ENCODE data around the gene IL11.
A peak's percentile ranks its signal among the peaks of the same experiment; 100 is the strongest.
"Not testable (repeated sequence)": the region's sequence is repeated elsewhere in the genome, so short reads cannot be mapped to it uniquely, and the experiment has no call there.

Gene IL11

DNA sequence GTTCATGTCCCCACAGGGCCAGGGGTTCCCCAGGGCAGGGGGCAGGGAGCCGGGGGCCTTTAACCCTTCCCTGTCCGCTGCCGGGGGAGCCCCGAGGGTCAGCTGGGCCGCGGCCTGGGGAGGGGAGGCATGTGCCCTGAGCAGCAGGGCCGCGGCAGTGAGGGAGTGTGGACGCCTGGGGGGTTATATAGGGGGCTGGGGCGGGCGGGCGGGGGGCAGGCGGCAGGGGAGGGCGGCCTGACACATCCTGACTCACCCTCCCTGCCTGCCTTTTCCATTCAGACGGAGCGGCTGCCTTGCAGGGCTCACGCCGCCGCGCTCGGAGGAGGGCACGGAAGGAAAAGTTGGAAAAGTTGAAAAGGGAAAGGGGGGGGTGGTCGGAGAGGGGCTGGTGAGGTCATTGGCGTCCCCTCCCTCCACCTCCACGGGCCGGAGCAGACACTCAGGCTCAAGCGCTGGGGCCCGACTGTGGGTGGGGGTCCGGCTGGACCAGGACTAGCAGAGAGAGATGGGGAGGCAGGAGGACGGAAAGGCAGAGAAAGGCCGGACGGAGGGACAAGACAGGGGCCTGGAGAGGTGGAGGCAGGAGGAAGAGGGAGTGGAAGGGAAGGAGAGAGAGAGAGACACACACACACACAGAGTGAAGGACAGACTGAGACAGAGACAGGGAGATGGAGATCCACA lies at the start of gene IL11:
IL11 (minus strand) TSS at position 159 of the 684 bp plus-strand sequence; CDS start at position 6, 153 bp downstream.
- no peak for DNase-seq (ENCODE audit: low read depth in 3 of 3)

GRCh38 chr19:55419624-55420236 lies 49.5 kb upstream of the IL11 start:
- no peak for DNase-seq (ENCODE audit: low read depth in 3 of 3)

- no peak for DNase-seq (ENCODE audit: low read depth in 3 of 3)
These were observed 48.8 kb upstream of the IL11 start for GRCh38 chr19:55419103-55419502.

- peak in 1 of 3 donors; percentile 43 for DNase-seq (ENCODE audit: low read depth in 3 of 3)
These were observed 47.9 kb upstream of the IL11 start for GRCh38 chr19:55418185-55418584.

DNA sequence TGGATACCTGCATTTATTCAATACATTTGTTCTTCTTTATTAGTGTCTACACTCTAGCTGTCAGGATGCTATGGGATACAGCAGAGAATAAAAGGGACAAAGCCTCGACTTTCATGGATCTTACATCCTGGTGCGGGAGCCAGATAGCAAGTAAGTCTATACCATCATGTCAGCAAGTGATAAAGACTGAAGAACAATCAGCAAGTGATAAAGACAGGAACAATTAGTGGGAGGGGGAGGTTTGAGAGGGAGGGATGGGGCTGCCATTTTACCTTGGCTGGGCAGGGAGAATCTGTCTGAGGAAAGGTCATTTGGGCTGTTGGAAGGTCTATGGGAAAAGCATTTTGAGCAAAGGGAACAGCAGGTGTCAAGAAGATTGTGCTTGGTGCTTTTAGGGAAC lies 39.9 kb upstream of the IL11 start:
- no peak for DNase-seq (ENCODE audit: low read depth in 3 of 3)

- DNase-seq (ENCODE audit: low read depth in 3 of 3) = not testable (repeated sequence)
These were observed 38.9 kb upstream of the IL11 start for GRCh38 chr19:55409179-55409578.

DNA sequence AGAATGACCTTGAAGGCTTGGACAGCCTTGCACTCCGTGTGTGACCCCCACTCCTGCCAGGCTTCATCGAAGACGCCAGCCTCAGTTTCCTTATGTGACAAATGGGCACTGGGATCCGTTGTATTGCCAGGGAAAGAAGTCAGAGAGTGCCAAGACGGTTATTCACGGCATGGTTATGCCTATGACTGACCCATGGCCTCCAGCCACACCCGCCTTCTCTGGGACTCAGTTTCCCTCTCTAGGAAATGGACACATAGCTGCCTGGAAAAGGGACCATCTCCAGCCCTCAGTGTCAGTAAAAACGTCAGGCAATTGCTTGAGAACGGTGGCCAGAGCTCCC lies 38.2 kb upstream of the IL11 start:
- DNase-seq (ENCODE audit: low read depth in 3 of 3) = no peak

DNA sequence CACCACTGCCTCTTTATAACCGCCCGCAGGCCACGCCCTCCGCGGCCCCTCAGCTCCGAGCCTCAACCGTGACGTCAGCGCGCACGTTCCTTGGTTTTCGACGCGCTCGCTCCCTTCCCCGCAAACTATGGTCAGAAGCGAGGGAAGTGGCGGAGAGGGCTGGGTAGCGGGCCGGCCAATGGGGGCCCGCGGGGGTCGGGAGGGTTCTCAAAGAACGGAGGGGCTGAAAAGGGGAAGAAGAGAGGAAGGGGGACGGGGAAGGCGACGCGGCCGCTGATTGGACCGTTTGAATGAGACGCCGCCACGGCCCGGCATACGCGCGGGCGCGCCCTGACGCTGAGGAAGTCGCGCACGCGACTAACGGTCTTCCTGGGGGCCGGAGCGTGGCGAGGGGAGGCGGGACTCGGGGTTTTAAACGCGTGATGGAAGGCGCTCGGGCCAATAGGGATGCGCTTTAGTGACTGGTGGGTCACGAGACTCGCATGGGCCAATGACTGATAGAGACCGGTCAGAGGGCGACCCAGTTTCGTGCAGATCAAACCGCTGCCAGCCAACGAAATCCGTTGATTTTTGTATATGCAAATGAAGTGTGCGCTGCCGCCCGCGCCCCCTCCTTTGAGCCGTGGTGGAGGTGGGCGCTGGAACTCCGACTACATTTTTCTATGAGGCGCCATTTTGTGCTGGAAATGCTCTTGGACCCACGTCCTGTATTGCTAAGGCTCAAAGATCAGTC lies 37.7 kb upstream of the IL11 start:
- peak; percentile 92 to 97 (median 95) for DNase-seq (ENCODE audit: low read depth in 3 of 3)

- DNase-seq (ENCODE audit: low read depth in 3 of 3) = not testable (repeated sequence)
These were observed 37.2 kb upstream of the IL11 start, which contains the start of gene UBE2S for GRCh38 chr19:55407550-55407799. Gene UBE2S, minus strand, starts transcription at chr19:55407788. Its CDS starts 199 bp downstream, at chr19:55407589.

GRCh38 chr19:55406826-55407549 lies 36.7 kb upstream of the IL11 start:
- DNase-seq (ENCODE audit: low read depth in 3 of 3) = no peak

GRCh38 chr19:55406091-55406825 lies 36.0 kb upstream of the IL11 start:
- no peak for DNase-seq (ENCODE audit: low read depth in 3 of 3)

GRCh38 chr19:55405638-55406037 lies 35.4 kb upstream of the IL11 start:
- DNase-seq (ENCODE audit: low read depth in 3 of 3) = no peak

- no peak for DNase-seq (ENCODE audit: low read depth in 3 of 3)
These were observed 32.2 kb upstream of the IL11 start for GRCh38 chr19:55402509-55402908.

DNA sequence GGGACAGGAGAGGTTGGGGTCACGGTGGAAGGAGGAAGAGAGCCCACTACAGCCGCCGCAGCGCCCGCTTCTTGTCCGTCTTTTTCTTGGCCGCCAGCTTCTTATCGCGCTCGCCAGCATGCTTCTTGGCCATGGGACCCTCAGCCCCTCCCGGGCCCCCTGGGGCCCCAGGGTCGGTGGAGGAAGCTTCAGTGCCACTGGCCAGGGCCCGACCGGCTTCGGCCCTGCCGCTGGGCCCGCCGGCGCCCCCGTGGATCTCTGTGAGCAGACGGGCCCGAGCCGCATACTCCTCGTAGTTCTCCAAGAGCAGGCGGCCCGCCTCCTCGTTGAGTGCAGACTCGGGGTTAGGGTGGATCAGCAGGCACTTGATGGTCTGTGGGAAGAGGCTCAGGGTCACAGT lies 31.1 kb upstream of the IL11 start:
- DNase-seq (ENCODE audit: low read depth in 3 of 3) = not testable (repeated sequence)

- DNase-seq (ENCODE audit: low read depth in 3 of 3) = no peak
These were observed 30.2 kb upstream of the IL11 start for GRCh38 chr19:55400281-55401087.

DNA sequence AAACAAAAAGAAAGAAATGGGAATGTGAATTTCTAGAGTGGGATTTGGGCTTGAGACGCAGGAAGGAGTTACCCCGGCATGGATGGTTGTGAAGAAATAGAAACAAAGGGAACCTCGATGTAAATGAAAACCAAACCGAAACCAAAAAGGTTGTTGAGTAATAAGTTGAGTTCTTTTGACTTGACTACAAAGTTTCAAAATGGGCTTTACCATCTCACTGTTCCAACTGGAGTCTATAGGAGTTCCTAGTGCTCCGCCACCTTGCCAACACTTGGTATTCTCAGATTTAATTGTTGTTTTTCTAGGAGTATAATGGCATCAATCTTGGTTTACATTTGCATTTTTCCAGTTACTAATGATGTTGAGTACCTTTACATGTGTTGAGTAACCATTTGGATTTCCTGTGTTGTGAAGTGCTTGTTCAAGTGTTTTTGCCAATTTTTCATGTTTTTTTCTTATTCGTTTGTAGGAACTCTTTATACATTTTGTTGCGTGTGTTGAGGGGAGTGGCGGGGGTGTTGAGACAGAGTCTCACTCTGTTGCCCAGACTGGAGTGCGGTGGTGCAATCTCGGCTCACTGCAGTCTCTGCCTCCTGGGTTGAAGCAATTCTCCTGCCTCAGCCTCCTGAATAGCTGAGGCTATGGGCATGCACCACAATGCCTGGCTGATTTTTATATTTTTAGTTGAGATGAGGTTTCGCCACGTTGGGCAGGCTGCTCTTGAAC lies 28.1 kb upstream of the IL11 start:
- no peak for DNase-seq (ENCODE audit: low read depth in 3 of 3)

DNA sequence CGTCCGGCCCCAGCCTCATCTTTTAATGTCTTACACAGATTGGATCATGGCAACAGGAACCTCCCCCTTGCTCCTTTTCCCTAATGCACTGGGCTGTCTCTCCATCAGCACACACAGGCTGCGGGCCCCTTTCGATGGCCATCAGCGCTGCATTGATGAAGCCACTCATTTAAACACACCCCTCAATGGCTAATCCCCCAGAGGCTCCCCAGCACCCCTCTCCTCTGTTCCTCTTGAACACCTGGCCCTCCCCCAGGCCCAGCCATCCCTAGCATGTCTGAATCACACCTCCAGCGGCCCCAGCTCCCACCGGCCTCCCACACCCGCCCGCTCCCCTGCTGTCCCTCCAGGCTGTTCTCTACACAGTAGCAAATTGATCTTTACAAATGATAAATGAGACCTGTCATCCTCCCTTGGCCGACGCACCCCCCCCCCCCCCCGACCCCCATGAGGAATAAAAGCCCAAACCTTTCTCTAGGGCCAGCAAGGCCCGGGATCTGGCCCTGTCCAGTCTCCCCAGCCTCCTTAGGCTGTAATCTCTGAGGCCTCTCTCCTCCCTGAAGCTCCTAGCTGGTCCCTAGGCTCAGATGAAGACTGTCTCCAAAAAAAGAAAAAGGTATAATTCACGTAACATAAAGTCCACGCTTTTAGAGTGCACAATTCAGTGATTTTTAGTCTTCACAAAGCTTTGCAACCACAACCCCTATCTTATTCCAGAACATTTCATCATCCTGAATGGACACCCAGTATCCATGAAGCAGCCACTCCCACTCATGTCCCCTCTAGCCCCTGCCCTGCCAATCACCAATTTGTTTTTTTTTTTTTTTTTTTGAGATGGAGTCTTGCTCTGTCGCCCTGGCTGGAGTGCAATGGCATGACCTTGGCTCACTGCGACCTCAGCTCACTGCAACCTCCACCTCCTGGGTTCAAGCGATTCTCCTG lies 22.8 kb upstream of the IL11 start:
- no peak for DNase-seq (ENCODE audit: low read depth in 3 of 3)

GRCh38 chr19:55391702-55392615 lies 21.7 kb upstream of the IL11 start:
- DNase-seq (ENCODE audit: low read depth in 3 of 3) = no peak

Data from stimulated activated CD4-positive, alpha-beta T cell treated with anti-CD3 and anti-CD28 coated beads, TNF-alpha, amount 100 ng/mL, for 48 hours (primary cell).